HG03025 (cell line): Measurements from ENCODE around the gene SEC24C.
A peak's percentile ranks its signal among the peaks of the same experiment; 100 is the strongest.
"Not testable (repeated sequence)": the region's sequence is repeated elsewhere in the genome, so short reads cannot be mapped to it uniquely, and the experiment has no call there.

ENCODE experiments used
- ATAC-seq: cut with Tn5 transposase; IDR thresholded peaks from one replicate; pipeline ENCODE4 v1.9.1; 2021; ENCODE audit warnings: mild to moderate bottlenecking, moderate library complexity; ENCODE audit not compliant: unreplicated experiment, low FRiP score

SEC24C gene

GRCh38 chr10:73730153-73730906, 13.8 kb upstream of the SEC24C start:
- peak; percentile 87 for ATAC-seq

- ATAC-seq, result no peak
These were observed 12.4 kb upstream of the SEC24C start for GRCh38 chr10:73731588-73732375.

- no peak for ATAC-seq
These were observed 11.7 kb upstream of the SEC24C start for GRCh38 chr10:73732426-73732825.

GRCh38 chr10:73732931-73733623, 11.1 kb upstream of the SEC24C start:
- no peak for ATAC-seq

GRCh38 chr10:73734028-73734720, 10.0 kb upstream of the SEC24C start:
- no peak for ATAC-seq

- ATAC-seq, result no peak
These were observed 9.3 kb upstream of the SEC24C start for GRCh38 chr10:73734796-73735305.

GRCh38 chr10:73740501-73741254, 3.5 kb upstream of the SEC24C start:
- ATAC-seq, result not testable (repeated sequence)

GRCh38 chr10:73742454-73742734, 1.8 kb upstream of the SEC24C start:
- ATAC-seq, result no peak

GRCh38 chr10:73743327-73743904, 756 bp upstream of the SEC24C start:
- no peak for ATAC-seq

GRCh38 chr10:73744664-73744975, 448 bp downstream of the SEC24C start:
- peak; percentile 37 for ATAC-seq

- ATAC-seq, result no peak
These were observed 2.5 kb downstream of the SEC24C start for GRCh38 chr10:73746721-73747120.

- ATAC-seq, result no peak
These were observed 6.6 kb downstream of the SEC24C start for GRCh38 chr10:73750819-73751218.

GRCh38 chr10:73756183-73756582, 12.0 kb downstream of the SEC24C start:
- ATAC-seq, result no peak

- no peak for ATAC-seq
These were observed 14.7 kb downstream of the SEC24C start for GRCh38 chr10:73758704-73759511.

- no peak for ATAC-seq
These were observed 15.4 kb downstream of the SEC24C start for GRCh38 chr10:73759512-73760115.

GRCh38 chr10:73761781-73762180, 17.6 kb downstream of the SEC24C start:
- no peak for ATAC-seq

GRCh38 chr10:73762915-73763314, 18.7 kb downstream of the SEC24C start:
- ATAC-seq, result no peak

- ATAC-seq, result no peak
These were observed 19.2 kb downstream of the SEC24C start for GRCh38 chr10:73763343-73763742.

- ATAC-seq, result no peak
These were observed 20.9 kb downstream of the SEC24C start for GRCh38 chr10:73765066-73765465.
